SU-DHL-6 (cell line): ENCODE results near the gene CAMK4.

ENCODE experiments used
- EZH2phosphoT487 ChIP-seq: fragments of 200-600 bp; sonication (generic), shearing (Covaris generic); conservative IDR thresholded peaks from 2 replicates; pipeline ENCODE4 v1.6.1; 2018; ENCODE audit warnings: mild to moderate bottlenecking, antibody characterized with exemption, low read length, moderate library complexity, mixed read lengths
- TF ChIP-seq, protein P1 (sequence below): fragments of 200-600 bp; sonication (generic); IDR thresholded peaks from one replicate; pipeline ENCODE4 v1.5.1; 2017; ENCODE audit warnings: antibody characterized with exemption, mild to moderate bottlenecking, low read length, moderate library complexity; ENCODE audit not compliant: insufficient read depth, poor library complexity, severe bottlenecking

DNA sequence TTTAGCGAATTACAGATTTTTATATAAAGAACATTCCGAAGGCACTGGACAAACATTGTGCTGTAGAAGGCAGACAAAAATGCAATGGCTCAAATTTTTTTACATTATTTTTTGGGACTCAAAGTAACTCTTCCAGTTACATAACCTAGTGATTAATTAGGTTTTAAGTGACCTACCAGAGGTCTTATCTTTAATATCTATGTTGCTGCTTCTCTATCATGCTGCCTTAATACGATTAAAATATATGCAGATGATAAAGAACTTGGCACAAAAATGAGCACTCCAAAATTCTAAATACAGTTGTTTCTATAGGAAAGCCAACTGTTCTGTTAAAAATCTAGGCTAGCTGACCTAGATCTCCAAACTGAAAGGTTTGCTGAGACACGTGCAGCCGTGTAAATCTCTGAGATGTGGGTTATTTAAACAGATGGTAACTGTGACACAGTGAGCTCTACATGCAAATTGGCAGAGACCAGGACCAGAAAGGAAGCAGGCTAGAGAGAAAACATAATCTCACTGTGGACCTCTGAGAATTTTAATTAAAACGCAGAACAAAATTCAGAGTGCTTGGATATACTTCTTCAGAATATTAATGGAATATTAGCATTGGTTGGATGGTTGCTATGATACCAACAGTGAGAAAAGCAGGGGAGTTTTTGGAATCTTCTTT is 56.2 kb downstream of the CAMK4 start:
- TF ChIP-seq, protein P1, sequence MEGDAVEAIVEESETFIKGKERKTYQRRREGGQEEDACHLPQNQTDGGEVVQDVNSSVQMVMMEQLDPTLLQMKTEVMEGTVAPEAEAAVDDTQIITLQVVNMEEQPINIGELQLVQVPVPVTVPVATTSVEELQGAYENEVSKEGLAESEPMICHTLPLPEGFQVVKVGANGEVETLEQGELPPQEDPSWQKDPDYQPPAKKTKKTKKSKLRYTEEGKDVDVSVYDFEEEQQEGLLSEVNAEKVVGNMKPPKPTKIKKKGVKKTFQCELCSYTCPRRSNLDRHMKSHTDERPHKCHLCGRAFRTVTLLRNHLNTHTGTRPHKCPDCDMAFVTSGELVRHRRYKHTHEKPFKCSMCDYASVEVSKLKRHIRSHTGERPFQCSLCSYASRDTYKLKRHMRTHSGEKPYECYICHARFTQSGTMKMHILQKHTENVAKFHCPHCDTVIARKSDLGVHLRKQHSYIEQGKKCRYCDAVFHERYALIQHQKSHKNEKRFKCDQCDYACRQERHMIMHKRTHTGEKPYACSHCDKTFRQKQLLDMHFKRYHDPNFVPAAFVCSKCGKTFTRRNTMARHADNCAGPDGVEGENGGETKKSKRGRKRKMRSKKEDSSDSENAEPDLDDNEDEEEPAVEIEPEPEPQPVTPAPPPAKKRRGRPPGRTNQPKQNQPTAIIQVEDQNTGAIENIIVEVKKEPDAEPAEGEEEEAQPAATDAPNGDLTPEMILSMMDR, result no peak
- TF ChIP-seq EZH2phosphoT487, result no peak
